SK-N-SH (cell line): Measurements from ENCODE around the gene COG4. TPM values are rescaled to one million over a fixed set of nuclear protein-coding genes. Genes with fewer than 3 reads are reported as not detected.

Experiments
- CTCF ChIA-PET: fragments of 300-600, 350-600 bp; formaldehyde crosslinking; extraction: SDS; loops from one replicate; lab custom pipeline; 2021; lab: Yijun Ruan, JAX
- POLR2A ChIA-PET: fragments of 350-600 bp; sonication (Branson Sonifier 250); formaldehyde crosslinking; extraction: SDS; loops from one replicate; lab custom pipeline; 2020; ENCODE audit warnings: antibody characterized with exemption, inconsistent platforms; lab: Yijun Ruan, JAX
- DNase-seq: peaks from one replicate; pipeline ENCODE4 v3.0.0; 2012
- H2AFZ ChIP-seq: fragments of 200-600 bp; sonication (generic); 2 replicates; pipeline ENCODE4 v1.8.1; 2016; ENCODE audit warnings: antibody characterized with exemption, mild to moderate bottlenecking, low read depth
- H3F3A ChIP-seq: fragments of 200-600 bp; sonication (generic); replicated peaks from 2 replicates; pipeline ENCODE3; 2016; ENCODE audit warnings: antibody characterized with exemption, mild to moderate bottlenecking; ENCODE audit not compliant: insufficient read depth
- H3K27ac ChIP-seq, 2 experiments: fragments of 200-500 bp in 1 of 2; fragments of 200-600 bp in 1 of 2; sonication (Bioruptor generic) in 1 of 2; sonication (generic), shearing (Covaris generic) in 1 of 2; 2 replicates each; pipeline versions ENCODE4 v1.5.1 to v1.6.1; 2014 to 2016; ENCODE audit warnings: low read depth in 2 of 2, inconsistent platforms in 1 of 2, low read length in 1 of 2, mild to moderate bottlenecking in 1 of 2, mixed read lengths in 1 of 2
- H3K27me3 ChIP-seq: fragments of 200-600 bp; sonication (generic), shearing (Covaris generic); 2 replicates; pipeline ENCODE4 v1.6.1; 2016; ENCODE audit warnings: mixed run types; ENCODE audit not compliant: insufficient read depth
- H3K36me3 ChIP-seq, 2 experiments: fragments of 200-500 bp in 1 of 2; fragments of 200-600 bp in 1 of 2; sonication (Bioruptor generic) in 1 of 2; sonication (generic) in 1 of 2; replicated peaks in 1 of 2; 2 replicates each; pipeline versions ENCODE3 to v1.5.1; 2014 to 2016; ENCODE audit warnings: low read length in 1 of 2, mild to moderate bottlenecking in 1 of 2; ENCODE audit not compliant: insufficient read depth in 2 of 2, control insufficient read depth in 1 of 2
- H3K4me1 ChIP-seq, 2 experiments: fragments of 200-500 bp in 1 of 2; fragments of 200-600 bp in 1 of 2; sonication (Bioruptor generic) in 1 of 2; sonication (generic), shearing (Covaris generic) in 1 of 2; 2 replicates each; pipeline versions ENCODE4 v1.5.1 to v1.6.1; 2014 to 2016; ENCODE audit warnings: low read depth in 1 of 2, low read length in 1 of 2, mixed run types in 1 of 2; ENCODE audit not compliant: insufficient read depth in 2 of 2, control insufficient read depth in 1 of 2
- H3K4me2 ChIP-seq: fragments of 200-600 bp; sonication (generic), shearing (Covaris generic); 2 replicates; pipeline ENCODE4 v1.6.1; 2017; ENCODE audit warnings: mixed run types
- H3K4me3 ChIP-seq, 2 experiments: fragments of 200-500 bp in 1 of 2; fragments of 200-600 bp in 1 of 2; sonication (Bioruptor generic) in 1 of 2; sonication (generic), shearing (Covaris generic) in 1 of 2; 2 replicates each; pipeline versions ENCODE4 v1.5.1 to v1.8.1; 2014 to 2016; ENCODE audit warnings: low read depth in 2 of 2, inconsistent platforms in 1 of 2, low read length in 1 of 2, mild to moderate bottlenecking in 1 of 2, mixed read lengths in 1 of 2, moderate library complexity in 1 of 2
- H3K79me2 ChIP-seq: fragments of 200-600 bp; sonication (generic); 2 replicates; pipeline ENCODE4 v1.8.1; 2017; ENCODE audit warnings: mild to moderate bottlenecking; ENCODE audit not compliant: insufficient read depth
- H3K9ac ChIP-seq: fragments of 200-600 bp; sonication (generic); 2 replicates; pipeline ENCODE4 v1.6.1; 2017; ENCODE audit warnings: mixed run types
- H3K9me2 ChIP-seq: fragments of 200-600 bp; sonication (generic); 2 replicates; pipeline ENCODE4 v1.6.1; 2017; ENCODE audit warnings: mixed run types
- H3K9me3 ChIP-seq: fragments of 200-600 bp; sonication (generic); 2 replicates; pipeline ENCODE4 v1.6.1; 2017; ENCODE audit warnings: mixed run types, mild to moderate bottlenecking, moderate library complexity
- H4K20me1 ChIP-seq: fragments of 200-600 bp; sonication (generic); 2 replicates; pipeline ENCODE4 v1.6.1; 2017; ENCODE audit warnings: mild to moderate bottlenecking, mixed run types; ENCODE audit not compliant: insufficient read depth
- CHD2 ChIP-seq: fragments of 150-350 bp; IDR thresholded peaks from 2 replicates; pipeline ENCODE4 v1.6.1; 2018; ENCODE audit warnings: low read length; ENCODE audit not compliant: partially characterized antibody
- CTCF ChIP-seq: fragments of 200-600 bp; sonication (generic); IDR thresholded peaks from 2 replicates; pipeline ENCODE4 v1.6.1; 2017; ENCODE audit warnings: antibody characterized with exemption, mild to moderate bottlenecking, moderate library complexity
- EP300 ChIP-seq, 2 experiments: IDR thresholded peaks; 2 replicates each; pipeline versions ENCODE4 v1.4.0 to v1.6.1; 2012; ENCODE audit warnings: borderline replicate concordance in 1 of 2, low read depth in 1 of 2, low read length in 1 of 2
- EZH2phosphoT487 ChIP-seq: fragments of 200-600 bp; sonication (generic); IDR thresholded peaks from 2 replicates; pipeline ENCODE4 v1.6.1; 2017; ENCODE audit warnings: low read depth, mixed run types, mild to moderate bottlenecking, antibody characterized with exemption, moderate library complexity, borderline replicate concordance
- GABPA ChIP-seq: IDR thresholded peaks from 2 replicates; pipeline ENCODE4 v1.4.0; 2012; ENCODE audit warnings: low read depth, mild to moderate bottlenecking
- GATA2 ChIP-seq: sonication (generic); formaldehyde crosslinking; IDR thresholded peaks from 2 replicates; pipeline ENCODE4 v1.5.0; 2020; ENCODE audit warnings: mild to moderate bottlenecking, missing genetic modification reagents
- IRF3 ChIP-seq: fragments of 150-350 bp; IDR thresholded peaks from 2 replicates; pipeline ENCODE4 v1.6.1; 2016; ENCODE audit warnings: mild to moderate bottlenecking, low read depth, low read length
- JUND ChIP-seq: IDR thresholded peaks from 2 replicates; pipeline ENCODE4 v1.4.0; 2012
- NFIC ChIP-seq: IDR thresholded peaks from 2 replicates; pipeline ENCODE4 v1.4.0; 2012; ENCODE audit warnings: borderline replicate concordance
- POLR2AphosphoS5 ChIP-seq: IDR thresholded peaks from 2 replicates; pipeline ENCODE4 v1.6.1; 2012; ENCODE audit warnings: low read depth, low read length
- RAD21 ChIP-seq: IDR thresholded peaks from 2 replicates; pipeline ENCODE4 v1.6.1; 2012; ENCODE audit warnings: mild to moderate bottlenecking, low read length
- RCOR1 ChIP-seq: fragments of 150-350 bp; IDR thresholded peaks from 2 replicates; pipeline ENCODE4 v1.6.1; 2017; ENCODE audit warnings: antibody characterized with exemption, low read length
- RXRA ChIP-seq: IDR thresholded peaks from 2 replicates; pipeline ENCODE4 v1.4.0; 2012; ENCODE audit warnings: low read depth, mild to moderate bottlenecking, borderline replicate concordance
- SIN3A ChIP-seq: IDR thresholded peaks from 2 replicates; pipeline ENCODE4 v1.6.1; 2012; ENCODE audit warnings: low read depth, mild to moderate bottlenecking, low read length, moderate library complexity, borderline replicate concordance
- TCF12 ChIP-seq: IDR thresholded peaks from 2 replicates; pipeline ENCODE4 v1.4.0; 2012
- TEAD4 ChIP-seq: IDR thresholded peaks from 2 replicates; pipeline ENCODE4 v1.4.0; 2012; ENCODE audit warnings: mild to moderate bottlenecking, borderline replicate concordance; ENCODE audit not compliant: insufficient read depth
- USF1 ChIP-seq: IDR thresholded peaks from 2 replicates; pipeline ENCODE4 v1.4.0; 2012; ENCODE audit warnings: low read depth, borderline replicate concordance
- USF2 ChIP-seq: fragments of 150-350 bp; IDR thresholded peaks from 2 replicates; pipeline ENCODE4 v1.6.1; 2017; ENCODE audit warnings: antibody characterized with exemption, low read length, low read depth, borderline replicate concordance
- WGBS: methylation state at CpG from one replicate; pipeline ENCODE4 v1.1.6; 2017; ENCODE audit warnings: low lambda C conversion rate; 5-methylcytosine and 5-hydroxymethylcytosine counted together
- polyA plus RNA-seq, 3 experiments: library from polyadenylated mRNA; depleted of rRNA; stranded (reverse); fragments of >200 nt; gene quantifications; 2 replicates each; pipeline ENCODE4 v1.2.3, GENCODE V29; 2012

COG4 gene
- polyA plus RNA-seq, 1 of the 3 experiments (the other 2 are of a cell fraction): 54.4 TPM

GRCh38 chr16:70467608-70468007 lies 55.7 kb downstream of the COG4 start:
- Histone ChIP-seq H3K27ac (no peak overlapping the region), H3K9ac (no peak overlapping the region), H3K27me3 (no peaks in the 10 kb centered on the region), H3F3A (no peaks in the 10 kb centered on the region), H3K36me3 (no peaks in the 10 kb centered on the region), H4K20me1 (no peaks in the 10 kb centered on the region), H3K4me2 (no peak overlapping the region), H3K4me1 (peaks cover 0 to 3% of the 10 kb centered on the region in 2 experiments; a peak in 1 of 4 replicates), H3K79me2 (no peaks in the 10 kb centered on the region), H3K4me3 (no peak overlapping the region), H3K9me3 (no peaks in the 10 kb centered on the region), H3K9me2 (no peaks in the 10 kb centered on the region), H2AFZ (no peak overlapping the region)
- ChIA-PET CTCF (no interaction called here), POLR2A (interaction anchor here (1.6 kb wide), 1 partner anchor 86 kb away, joined by 6 read pairs; no protein-coding TSS in a partner anchor)
- 94% methylated on average over 8 of the region's 8 CpGs for WGBS
- TF ChIP-seq EZH2phosphoT487 (no peak), USF2 (no peak), SIN3A (no peak), POLR2AphosphoS5 (no peak), IRF3 (no peak), CTCF (no peak), JUND (no peak), RAD21 (no peak), RXRA (no peak), NFIC (no peak), TEAD4 (no peak), GATA2 (no peak), GABPA (no peak), EP300 (IDR thresholded peaks at IDR 0.05; ENCODE audit: borderline replicate concordance in 1 of 2, low read depth in 1 of 2, low read length in 1 of 2) (no peak), USF1 (no peak), TCF12 (no peak), CHD2 (no peak), RCOR1 (no peak)
- DNase-seq: no peak
